Stimulated activated CD8-positive, alpha-beta memory T cell treated with anti-CD3 and anti-CD28 coated beads, Interleukin-7, amount 100 ng/mL, for 24 hours (primary cell): ENCODE data around the gene TUBB1.

Experiments
- DNase-seq: peaks from one replicate; pipeline ENCODE4 v3.0.0-alpha.2; 2020; ENCODE audit warnings: low read depth

TUBB1 gene

GRCh38 chr20:59043698-59044097, 24.5 kb downstream of the TUBB1 start:
- DNase-seq: no peak

GRCh38 chr20:59044295-59044694, 25.1 kb downstream of the TUBB1 start:
- DNase-seq: no peak

GRCh38 chr20:59044796-59045195, 25.6 kb downstream of the TUBB1 start:
- no peak for DNase-seq

GRCh38 chr20:59046862-59047261, 27.6 kb downstream of the TUBB1 start:
- no peak for DNase-seq

GRCh38 chr20:59047938-59048680, 28.9 kb downstream of the TUBB1 start:
- no peak for DNase-seq

- DNase-seq: no peak
Measured at GRCh38 chr20:59048681-59049030, 29.4 kb downstream of the TUBB1 start.

GRCh38 chr20:59050437-59050836, 31.2 kb downstream of the TUBB1 start:
- no peak for DNase-seq

- DNase-seq: no peak
Measured at GRCh38 chr20:59051666-59052185, 32.5 kb downstream of the TUBB1 start.

- no peak for DNase-seq
Measured at GRCh38 chr20:59055302-59055701, 36.1 kb downstream of the TUBB1 start.

GRCh38 chr20:59062081-59062480, 42.9 kb downstream of the TUBB1 start:
- no peak for DNase-seq

GRCh38 chr20:59063358-59064213, 44.4 kb downstream of the TUBB1 start:
- DNase-seq: no peak

GRCh38 chr20:59064214-59064722, 45.0 kb downstream of the TUBB1 start:
- no peak for DNase-seq

GRCh38 chr20:59068534-59068933, 49.3 kb downstream of the TUBB1 start:
- no peak for DNase-seq

GRCh38 chr20:59069026-59069425, 49.8 kb downstream of the TUBB1 start:
- no peak for DNase-seq

GRCh38 chr20:59071216-59071615, 52.0 kb downstream of the TUBB1 start:
- DNase-seq: no peak

GRCh38 chr20:59073582-59073981, 54.4 kb downstream of the TUBB1 start:
- DNase-seq: no peak

GRCh38 chr20:59074456-59074855, 55.2 kb downstream of the TUBB1 start:
- no peak for DNase-seq

- no peak for DNase-seq
Measured at GRCh38 chr20:59075934-59076508, 56.8 kb downstream of the TUBB1 start.
